Brain pericyte (primary cell): ENCODE results near the gene HSPA14.
A peak's percentile ranks its signal among the peaks of the same experiment; 100 is the strongest.
"Not testable (repeated sequence)": the region's sequence is repeated elsewhere in the genome, so short reads cannot be mapped to it uniquely, and the experiment has no call there.

Experiments
- DNase-seq: peaks from one replicate; pipeline ENCODE4 v3.0.0-alpha.2; 2012; ENCODE audit warnings: low read depth, low spot score

Gene HSPA14

GRCh38 chr10:14837757-14838581 lies at the start of gene HSPA14, which contains the start of the genes CDNF and MSANTD7:
HSPA14 (plus strand) TSS chr10:14838306; CDS start chr10:14838403, 97 bp downstream.
CDNF (minus strand) TSS chr10:14838037; CDS start chr10:14837946, 91 bp downstream.
MSANTD7 (plus strand) TSS chr10:14838306; CDS start chr10:14842285, 3,979 bp downstream.
- peak; percentile 99 for DNase-seq

GRCh38 chr10:14798636-14799035 lies 39.5 kb upstream of the HSPA14 start:
- no peak for DNase-seq

- DNase-seq, result no peak
These were observed 37.7 kb upstream of the HSPA14 start for GRCh38 chr10:14800397-14800796.

GRCh38 chr10:14801723-14802122 lies 36.4 kb upstream of the HSPA14 start:
- DNase-seq, result no peak

GRCh38 chr10:14803827-14804226 lies 34.3 kb upstream of the HSPA14 start:
- no peak for DNase-seq

- no peak for DNase-seq
These were observed 31.8 kb upstream of the HSPA14 start for GRCh38 chr10:14806318-14806717.

GRCh38 chr10:14810969-14811953 lies 26.8 kb upstream of the HSPA14 start:
- DNase-seq, result no peak

GRCh38 chr10:14812271-14812670 lies 25.8 kb upstream of the HSPA14 start:
- no peak for DNase-seq

- DNase-seq, result no peak
These were observed 22.4 kb upstream of the HSPA14 start for GRCh38 chr10:14815681-14816080.

GRCh38 chr10:14816717-14817116 lies 21.4 kb upstream of the HSPA14 start:
- DNase-seq, result not testable (repeated sequence)

- DNase-seq, result no peak
These were observed 17.9 kb upstream of the HSPA14 start for GRCh38 chr10:14820010-14820774.

- no peak for DNase-seq
These were observed 17.3 kb upstream of the HSPA14 start for GRCh38 chr10:14820775-14821154.

GRCh38 chr10:14821635-14822375 lies 16.3 kb upstream of the HSPA14 start:
- no peak for DNase-seq

GRCh38 chr10:14822879-14823755 lies 15.0 kb upstream of the HSPA14 start:
- no peak for DNase-seq

- DNase-seq, result no peak
These were observed 14.1 kb upstream of the HSPA14 start for GRCh38 chr10:14823966-14824365.

GRCh38 chr10:14826076-14826829 lies 11.9 kb upstream of the HSPA14 start:
- no peak for DNase-seq

- DNase-seq, result no peak
These were observed 5.0 kb upstream of the HSPA14 start for GRCh38 chr10:14833106-14833505.

- no peak for DNase-seq
These were observed 1.9 kb upstream of the HSPA14 start for GRCh38 chr10:14836208-14836607.
